Progenitor cell of endocrine pancreas (in vitro differentiated cells): Measurements from ENCODE around the gene MSI2. TPM values are rescaled to one million over a fixed set of nuclear protein-coding genes. Genes with fewer than 3 reads are reported as not detected.

Experiments
- DNase-seq: peaks from one replicate; pipeline ENCODE4 v3.0.0; 2021; ENCODE audit warnings: low spot score; ENCODE audit not compliant: unreplicated experiment
- H3K27ac Mint-ChIP-seq: 2 replicates; pipeline ENCODE4 v1.8.0; 2021; ENCODE audit warnings: mild to moderate bottlenecking, moderate library complexity, mixed read lengths
- H3K27me3 Mint-ChIP-seq: 2 replicates; pipeline ENCODE4 v1.8.0; 2021; ENCODE audit warnings: mixed read lengths
- H3K36me3 Mint-ChIP-seq: 2 replicates; pipeline ENCODE4 v1.8.0; 2022; ENCODE audit warnings: mixed read lengths; ENCODE audit not compliant: insufficient read depth
- H3K4me1 Mint-ChIP-seq: 2 replicates; pipeline ENCODE4 v1.8.0; 2021; ENCODE audit warnings: low read depth, mixed read lengths
- H3K4me3 Mint-ChIP-seq: 2 replicates; pipeline ENCODE4 v1.8.0; 2021; ENCODE audit warnings: low read depth, mild to moderate bottlenecking, moderate library complexity, mixed read lengths
- H3K9me3 Mint-ChIP-seq: 2 replicates; pipeline ENCODE4 v1.8.0; 2021; ENCODE audit warnings: low read depth, mixed read lengths
- total RNA-seq: library from RNA; stranded (reverse); gene quantifications from 2 replicates; pipeline ENCODE4 v1.2.1, GENCODE V29; 2021
- TF ChIP-seq, protein P1 (sequence below): fragments of 200-600 bp; sonication (generic); IDR thresholded peaks from one replicate; pipeline ENCODE4 v1.5.0; 2021; ENCODE audit warnings: antibody characterized with exemption, mild to moderate bottlenecking; ENCODE audit not compliant: unreplicated experiment

The MSI2 gene
- total RNA-seq, 1 donor from 2014 or later, result 164 TPM

DNA sequence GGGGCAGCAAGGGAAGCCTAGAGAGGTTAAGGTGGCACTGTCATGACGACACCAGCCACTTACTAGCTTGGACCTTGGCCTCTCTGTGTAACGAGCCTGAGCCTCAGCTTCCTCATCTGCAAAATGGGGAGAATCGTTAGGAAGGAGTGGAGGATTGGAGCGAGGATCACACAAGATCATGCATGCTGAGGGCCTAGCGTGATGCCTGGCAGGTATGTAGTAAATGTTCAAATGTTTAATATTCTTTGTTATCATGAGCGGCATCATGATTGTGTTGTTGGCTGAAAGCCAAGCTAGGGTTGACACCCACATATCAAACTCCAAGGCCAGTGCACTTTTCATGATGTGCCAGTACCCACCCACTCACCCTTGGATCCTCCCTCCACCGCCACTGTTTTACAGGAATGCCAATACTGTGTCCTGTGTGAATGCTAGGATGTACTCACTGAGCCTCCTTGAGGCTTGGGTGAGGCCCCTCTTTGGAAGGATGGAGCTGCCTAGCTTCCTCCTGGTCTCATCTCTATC is 192.5 kb downstream of the MSI2 start:
- Mint-ChIP-seq H3K4me1 (peaks cover 9% of the 10 kb centered on the region), H3K9me3 (no peaks in the 10 kb centered on the region), H3K4me3 (no peak overlapping the region), H3K27me3 (no peaks in the 10 kb centered on the region), H3K36me3 (peaks cover 4% of the 10 kb centered on the region), H3K27ac (peak overlapping the region; percentile 6)
- TF ChIP-seq, protein P1, sequence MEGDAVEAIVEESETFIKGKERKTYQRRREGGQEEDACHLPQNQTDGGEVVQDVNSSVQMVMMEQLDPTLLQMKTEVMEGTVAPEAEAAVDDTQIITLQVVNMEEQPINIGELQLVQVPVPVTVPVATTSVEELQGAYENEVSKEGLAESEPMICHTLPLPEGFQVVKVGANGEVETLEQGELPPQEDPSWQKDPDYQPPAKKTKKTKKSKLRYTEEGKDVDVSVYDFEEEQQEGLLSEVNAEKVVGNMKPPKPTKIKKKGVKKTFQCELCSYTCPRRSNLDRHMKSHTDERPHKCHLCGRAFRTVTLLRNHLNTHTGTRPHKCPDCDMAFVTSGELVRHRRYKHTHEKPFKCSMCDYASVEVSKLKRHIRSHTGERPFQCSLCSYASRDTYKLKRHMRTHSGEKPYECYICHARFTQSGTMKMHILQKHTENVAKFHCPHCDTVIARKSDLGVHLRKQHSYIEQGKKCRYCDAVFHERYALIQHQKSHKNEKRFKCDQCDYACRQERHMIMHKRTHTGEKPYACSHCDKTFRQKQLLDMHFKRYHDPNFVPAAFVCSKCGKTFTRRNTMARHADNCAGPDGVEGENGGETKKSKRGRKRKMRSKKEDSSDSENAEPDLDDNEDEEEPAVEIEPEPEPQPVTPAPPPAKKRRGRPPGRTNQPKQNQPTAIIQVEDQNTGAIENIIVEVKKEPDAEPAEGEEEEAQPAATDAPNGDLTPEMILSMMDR, result no peak
- DNase-seq, result no peak

DNA sequence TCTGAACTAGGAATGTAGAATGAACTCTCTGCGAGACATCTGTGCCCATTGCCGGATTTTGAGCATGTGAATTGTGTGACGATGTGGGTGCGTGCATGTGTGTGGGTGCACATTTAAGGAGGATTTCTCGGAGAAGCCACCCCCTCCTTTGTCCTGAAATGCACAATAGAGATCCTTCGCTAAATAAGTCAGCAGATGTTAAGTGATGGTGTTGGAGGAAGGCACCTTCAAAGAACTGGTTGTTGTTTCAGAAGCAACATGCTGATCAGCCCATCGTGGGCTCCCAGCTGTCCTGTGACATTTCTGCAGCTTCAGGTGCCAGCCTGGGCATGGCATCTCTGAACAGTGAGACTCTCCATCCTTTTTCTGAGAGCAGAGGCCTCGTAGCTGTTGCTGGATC is 194.9 kb downstream of the MSI2 start:
- Mint-ChIP-seq H3K4me3 (no peak overlapping the region), H3K36me3 (peaks cover 5% of the 10 kb centered on the region), H3K27me3 (no peaks in the 10 kb centered on the region), H3K9me3 (no peaks in the 10 kb centered on the region), H3K4me1 (no peaks in the 10 kb centered on the region), H3K27ac (peak overlapping the region; percentile 77)
- TF ChIP-seq, protein P1, result no peak
- DNase-seq, result no peak

DNA sequence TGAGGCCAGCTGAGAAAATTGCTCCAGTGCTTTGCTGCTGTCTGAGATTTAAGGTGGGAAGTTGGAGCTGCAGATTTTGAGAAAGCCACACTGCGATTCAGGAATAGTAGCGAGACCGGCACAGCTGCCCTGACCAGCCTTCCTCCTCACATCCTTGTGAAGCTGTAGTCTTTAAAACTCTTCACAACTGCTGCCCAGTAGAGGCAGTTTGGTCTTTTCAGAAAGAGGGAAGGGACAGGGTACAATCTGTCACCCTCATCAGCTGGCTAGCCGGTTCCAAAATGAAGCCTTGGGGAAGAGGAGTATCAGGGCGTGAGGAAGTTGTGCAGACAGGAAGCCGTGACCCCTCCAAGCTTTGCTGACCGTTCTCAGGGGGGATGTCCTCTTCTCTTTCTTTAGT is 195.3 kb downstream of the MSI2 start:
- Mint-ChIP-seq H3K4me1 (no peaks in the 10 kb centered on the region), H3K9me3 (no peaks in the 10 kb centered on the region), H3K27me3 (no peaks in the 10 kb centered on the region)

DNA sequence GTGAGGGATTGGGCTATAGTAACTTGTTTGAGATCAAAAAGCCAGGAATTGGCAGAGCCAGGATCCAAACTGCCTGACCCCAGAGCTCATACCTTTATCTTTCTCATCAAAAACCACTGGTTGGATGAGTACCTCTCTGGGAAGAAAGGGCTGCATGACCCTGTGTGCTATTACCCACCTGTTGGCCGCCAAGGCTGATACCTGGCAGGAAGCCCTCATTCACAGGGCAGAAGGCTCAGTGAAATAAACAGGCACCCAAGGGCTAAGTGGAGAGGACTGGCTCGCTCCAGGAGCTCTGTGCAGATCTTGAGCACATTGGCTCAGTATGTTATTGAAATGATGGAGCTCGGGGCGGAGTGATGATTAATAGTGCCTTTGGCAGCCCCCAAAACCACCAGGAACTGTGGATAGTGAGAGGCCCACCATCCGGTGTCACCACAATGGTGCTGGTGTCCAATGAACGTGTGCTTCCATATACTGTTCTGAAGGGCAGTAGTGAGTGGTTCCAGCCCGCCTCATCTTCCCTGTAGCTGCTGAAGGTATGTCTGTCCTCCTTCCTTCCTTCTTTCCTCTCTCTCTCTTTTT is 197.6 kb downstream of the MSI2 start:
- Mint-ChIP-seq H3K4me1 (peaks cover 5% of the 10 kb centered on the region), H3K36me3 (peaks cover 6% of the 10 kb centered on the region), H3K27ac (no peak overlapping the region), H3K4me3 (no peak overlapping the region), H3K9me3 (no peaks in the 10 kb centered on the region), H3K27me3 (no peaks in the 10 kb centered on the region)
- DNase-seq, result no peak
- TF ChIP-seq, protein P1, result no peak

More for the DNA sequence above, 195.3 kb downstream of the MSI2 start:
- Mint-ChIP-seq H3K27ac (no peak overlapping the region), H3K4me3 (no peak overlapping the region), H3K36me3 (peaks cover 5% of the 10 kb centered on the region)
- TF ChIP-seq, protein P1, result no peak
- no peak for DNase-seq

DNA sequence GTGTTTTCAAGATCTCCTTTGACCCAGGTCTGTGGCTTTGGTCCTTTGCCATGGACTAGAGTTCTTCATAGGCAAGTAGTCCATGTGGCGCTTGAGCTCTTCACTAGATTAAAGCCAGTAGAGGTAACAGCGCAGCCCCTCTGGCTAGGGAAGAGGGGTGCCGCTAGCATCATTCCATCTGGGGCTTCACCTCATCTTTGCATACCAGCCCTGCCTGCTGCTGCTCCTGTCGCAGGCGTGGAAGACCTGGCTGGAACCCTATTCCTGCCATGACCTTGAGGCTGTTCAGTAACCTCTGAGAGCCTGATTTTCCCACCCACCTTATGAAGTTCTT is 198.4 kb downstream of the MSI2 start:
- no peaks in the 10 kb centered on the region for H3K27me3 Mint-ChIP-seq
- H3K4me1 Mint-ChIP-seq, result peaks cover 8% of the 10 kb centered on the region
- H3K4me3 Mint-ChIP-seq, result no peak overlapping the region
- TF ChIP-seq, protein P1, result no peak
- peaks cover 6% of the 10 kb centered on the region for H3K36me3 Mint-ChIP-seq
- H3K27ac Mint-ChIP-seq, result no peak overlapping the region
- no peaks in the 10 kb centered on the region for H3K9me3 Mint-ChIP-seq
- DNase-seq, result no peak
